Stimulated activated memory B cell treated with anti-CD40 and anti-IgM and Interleukin-4, amounts not matched to agents 10 μg/mL and 1 μg/mL and 100 μg/mL, for 72 hours (primary cell): ENCODE results near the gene GRIK3.
A peak's percentile ranks its signal among the peaks of the same experiment; 100 is the strongest.

Source experiments
- ATAC-seq: fragments of 150-1000 bp; cut with Tn5 transposase; 2 replicates; pipeline ENCODE4 v1.10.0; 2021
- H3K27ac Mint-ChIP-seq: one replicate; pipeline ENCODE4 v1.8.0; 2022; ENCODE audit warnings: mild to moderate bottlenecking, mixed read lengths
- H3K27me3 Mint-ChIP-seq: one replicate; pipeline ENCODE4 v1.8.0; 2022; ENCODE audit warnings: mixed read lengths
- H3K36me3 Mint-ChIP-seq: one replicate; pipeline ENCODE4 v1.8.0; 2022; ENCODE audit warnings: mixed read lengths
- H3K4me1 Mint-ChIP-seq: one replicate; pipeline ENCODE4 v1.8.0; 2022; ENCODE audit warnings: mixed read lengths
- H3K4me3 Mint-ChIP-seq: one replicate; pipeline ENCODE4 v1.8.0; 2022; ENCODE audit warnings: mild to moderate bottlenecking, moderate library complexity, mixed read lengths
- H3K9me3 Mint-ChIP-seq: one replicate; pipeline ENCODE4 v1.8.0; 2022; ENCODE audit warnings: mixed read lengths

The GRIK3 gene

DNA sequence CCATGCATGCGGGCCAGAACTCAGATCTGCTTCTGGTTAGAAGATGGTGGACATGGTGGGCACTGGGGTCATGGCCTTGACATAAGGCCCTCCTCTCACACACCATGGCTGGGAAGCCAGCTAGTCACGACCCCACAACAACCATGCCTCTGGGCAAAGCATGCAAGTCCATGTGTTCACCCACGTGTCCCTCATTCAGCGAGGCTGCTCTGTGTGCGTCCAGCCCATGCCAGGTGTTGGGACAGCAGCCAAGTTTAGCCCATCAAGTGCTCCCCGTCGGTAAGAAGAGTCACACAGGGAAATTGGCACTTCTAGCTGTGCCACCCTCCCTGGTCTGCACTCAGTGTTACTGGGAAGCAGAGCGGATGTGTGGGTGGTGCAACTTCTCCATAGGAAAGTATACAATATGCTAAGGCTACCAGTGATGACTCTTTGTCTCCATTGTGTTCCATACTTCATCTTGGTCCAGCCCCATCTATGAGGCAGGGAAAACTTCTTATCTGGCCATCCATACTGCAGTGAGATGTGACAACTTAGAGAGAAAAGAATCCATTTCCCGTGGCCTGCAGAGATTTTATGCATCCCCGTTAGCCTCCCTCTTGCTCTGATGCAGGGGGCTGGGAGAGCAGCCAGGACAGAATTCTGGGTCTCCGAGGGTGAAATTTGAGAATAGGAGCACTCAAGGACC, 198.0 kb downstream of the GRIK3 start:
- no peak for ATAC-seq
- H3K27ac Mint-ChIP-seq, result no peak overlapping the region
- H3K4me1 Mint-ChIP-seq, result no peaks in the 10 kb centered on the region
- no peaks in the 10 kb centered on the region for H3K9me3 Mint-ChIP-seq
- H3K36me3 Mint-ChIP-seq, result no peaks in the 10 kb centered on the region
- H3K27me3 Mint-ChIP-seq, result peaks cover 69% of the 10 kb centered on the region
- no peak overlapping the region for H3K4me3 Mint-ChIP-seq

DNA sequence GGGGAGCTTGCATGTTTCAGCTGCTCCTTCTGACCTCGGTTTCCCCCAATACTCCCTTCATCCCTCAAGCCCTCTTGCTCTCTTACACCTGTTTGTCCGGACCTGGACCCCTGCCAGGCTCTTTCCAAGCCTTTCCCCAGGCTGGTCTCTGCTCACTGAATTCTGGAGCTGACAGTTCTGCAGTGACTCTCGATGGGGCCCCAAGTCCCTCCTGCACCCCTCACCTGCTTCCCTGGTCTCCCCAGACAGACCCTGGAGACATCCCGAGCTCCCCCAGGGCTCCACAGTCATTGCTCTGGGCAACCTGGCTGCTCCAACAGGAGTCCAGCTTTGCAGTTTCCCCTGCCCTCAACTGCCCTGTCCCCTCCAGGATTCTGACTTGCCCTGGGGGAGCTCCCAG, 198.6 kb downstream of the GRIK3 start:
- peaks cover 64% of the 10 kb centered on the region for H3K27me3 Mint-ChIP-seq
- H3K4me1 Mint-ChIP-seq, result no peaks in the 10 kb centered on the region
- ATAC-seq, result no peak
- no peaks in the 10 kb centered on the region for H3K36me3 Mint-ChIP-seq
- H3K9me3 Mint-ChIP-seq, result no peaks in the 10 kb centered on the region
- no peak overlapping the region for H3K27ac Mint-ChIP-seq
- no peak overlapping the region for H3K4me3 Mint-ChIP-seq

DNA sequence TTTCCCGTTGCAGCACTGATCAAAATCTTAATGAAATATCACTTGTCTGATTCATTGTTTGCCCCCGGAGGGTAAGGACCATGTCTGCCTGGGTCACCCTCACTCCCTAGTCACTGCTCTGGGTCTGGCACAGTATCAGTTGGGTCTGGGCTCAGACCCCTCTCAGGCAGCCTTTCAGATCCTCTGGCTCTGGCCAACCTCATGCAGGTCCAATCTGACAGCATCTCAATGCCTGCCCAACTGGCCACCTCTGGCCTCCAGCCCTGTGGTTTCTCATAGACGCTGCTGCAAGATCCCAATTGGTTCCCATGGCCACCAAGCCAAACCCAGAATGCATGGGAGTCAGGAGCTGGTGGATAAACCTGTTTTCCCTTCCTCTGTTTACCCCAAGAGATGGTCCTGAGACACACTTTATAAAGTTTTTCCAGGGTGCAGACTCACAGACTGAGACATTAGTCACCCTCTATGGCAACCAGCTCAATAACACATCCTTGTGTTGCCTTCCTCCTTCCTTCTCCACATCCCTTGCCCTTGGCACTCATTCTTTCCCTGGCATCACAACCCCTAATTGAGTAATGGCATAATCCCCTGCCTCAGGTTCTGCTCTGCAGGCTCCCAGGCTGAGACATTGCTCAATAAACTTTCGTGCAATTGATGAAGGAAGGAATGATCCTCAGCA, 199.2 kb downstream of the GRIK3 start:
- ATAC-seq, result peak; percentile 37
- peaks cover 64% of the 10 kb centered on the region for H3K27me3 Mint-ChIP-seq
- H3K4me1 Mint-ChIP-seq, result no peaks in the 10 kb centered on the region
- H3K9me3 Mint-ChIP-seq, result no peaks in the 10 kb centered on the region
- no peak overlapping the region for H3K27ac Mint-ChIP-seq
- no peaks in the 10 kb centered on the region for H3K36me3 Mint-ChIP-seq
- no peak overlapping the region for H3K4me3 Mint-ChIP-seq

DNA sequence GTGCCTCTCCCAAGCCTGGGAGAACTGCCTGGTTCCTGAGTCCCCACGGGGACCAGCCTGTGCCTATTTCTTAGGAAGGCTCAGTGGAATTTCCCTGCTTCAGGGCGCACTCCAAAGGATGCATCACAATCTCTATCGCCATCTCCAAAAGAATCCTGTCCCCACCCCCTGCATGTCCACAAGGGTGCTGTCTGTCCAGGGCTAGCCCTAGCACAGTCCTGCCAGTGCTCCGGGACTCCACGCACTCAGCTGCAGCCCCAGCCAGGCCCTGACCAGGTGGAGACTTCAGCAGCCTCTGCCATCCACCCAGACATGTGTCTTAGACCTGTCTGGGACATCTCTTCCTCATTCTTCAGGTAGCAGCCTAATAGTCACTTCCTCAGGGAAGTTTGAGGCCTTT, 199.7 kb downstream of the GRIK3 start:
- Mint-ChIP-seq H3K36me3 (no peaks in the 10 kb centered on the region), H3K9me3 (no peaks in the 10 kb centered on the region), H3K4me3 (no peak overlapping the region), H3K27ac (no peak overlapping the region), H3K4me1 (no peaks in the 10 kb centered on the region), H3K27me3 (peaks cover 69% of the 10 kb centered on the region)
- no peak for ATAC-seq

DNA sequence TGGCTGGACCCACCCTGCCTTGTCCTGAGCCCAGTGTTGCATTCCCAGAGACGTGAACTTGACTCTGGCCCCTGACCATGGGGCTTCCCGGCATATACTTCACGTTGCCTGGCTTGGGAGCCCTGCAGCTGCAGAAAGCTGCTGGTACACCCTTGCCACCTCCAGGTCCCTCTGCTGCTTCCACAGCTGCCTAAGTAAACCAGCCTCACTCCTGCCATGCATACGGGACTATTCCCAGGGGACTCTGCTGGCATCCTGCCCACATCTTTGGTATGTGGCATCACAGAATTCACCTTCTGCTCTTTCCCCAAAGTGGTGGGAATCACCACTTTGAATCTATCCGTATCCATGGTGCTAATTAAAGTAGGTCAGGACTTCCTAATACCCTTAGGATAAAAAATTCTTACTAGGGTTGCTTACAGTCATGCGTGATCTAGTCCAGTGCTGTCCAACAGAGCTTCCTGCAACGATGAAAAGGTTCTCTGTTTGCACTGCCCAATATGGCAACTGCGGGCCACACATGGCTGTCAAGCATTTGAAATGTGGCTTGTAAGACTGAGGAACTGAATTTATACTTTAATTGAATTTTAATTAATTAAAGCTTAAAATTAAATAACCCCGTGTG, 203.0 kb downstream of the GRIK3 start:
- no peaks in the 10 kb centered on the region for H3K4me1 Mint-ChIP-seq
- H3K36me3 Mint-ChIP-seq, result no peaks in the 10 kb centered on the region
- no peak for ATAC-seq
- H3K27me3 Mint-ChIP-seq, result peaks cover 48% of the 10 kb centered on the region
- H3K4me3 Mint-ChIP-seq, result no peak overlapping the region
- H3K27ac Mint-ChIP-seq, result no peak overlapping the region
- no peaks in the 10 kb centered on the region for H3K9me3 Mint-ChIP-seq

DNA sequence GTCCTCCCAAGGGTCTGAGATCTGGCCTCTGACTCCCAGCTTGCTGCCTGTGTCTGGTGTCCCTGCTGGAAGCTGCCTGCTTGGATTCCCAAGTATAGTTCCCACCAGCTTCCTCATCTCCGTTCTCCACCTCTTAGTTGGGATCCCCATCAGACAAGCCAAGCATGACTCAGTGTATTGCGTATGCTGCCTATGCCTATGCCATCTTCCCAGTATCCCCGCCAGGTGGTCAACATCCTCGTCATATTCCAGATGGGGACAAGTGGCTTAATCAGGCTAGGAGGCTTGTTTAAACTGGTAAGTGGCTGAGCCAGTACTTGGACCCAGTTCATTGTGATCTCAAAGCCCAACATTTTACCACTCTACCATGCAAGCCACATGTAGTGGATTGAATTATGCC, 204.4 kb downstream of the GRIK3 start:
- Mint-ChIP-seq H3K27ac (no peak overlapping the region), H3K9me3 (no peaks in the 10 kb centered on the region), H3K4me1 (no peaks in the 10 kb centered on the region), H3K36me3 (no peaks in the 10 kb centered on the region), H3K27me3 (peaks cover 36% of the 10 kb centered on the region), H3K4me3 (no peak overlapping the region)
- ATAC-seq, result no peak

DNA sequence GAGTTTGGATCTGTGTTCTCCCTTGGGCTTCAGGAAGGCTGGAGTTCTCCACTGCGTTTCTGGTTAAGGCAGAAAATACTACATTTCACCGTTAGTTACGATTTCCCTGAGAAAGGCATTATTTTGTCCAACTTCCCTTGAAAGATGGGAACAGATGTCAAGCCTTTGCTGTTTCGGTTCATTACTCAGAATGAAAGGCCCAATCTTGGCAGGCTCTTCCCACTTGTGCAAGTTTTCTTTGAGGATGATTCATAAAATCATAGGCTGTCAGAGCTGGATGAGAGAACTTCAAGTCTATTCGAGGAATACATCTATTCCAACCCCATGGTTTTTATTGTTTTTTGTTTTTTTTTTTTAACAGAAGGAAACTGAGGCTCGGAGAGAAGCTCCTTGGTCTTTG, 205.2 kb downstream of the GRIK3 start:
- Mint-ChIP-seq H3K27ac (no peak overlapping the region), H3K27me3 (peaks cover 34% of the 10 kb centered on the region), H3K4me3 (no peak overlapping the region), H3K36me3 (no peaks in the 10 kb centered on the region), H3K9me3 (no peaks in the 10 kb centered on the region), H3K4me1 (no peaks in the 10 kb centered on the region)
- no peak for ATAC-seq

DNA sequence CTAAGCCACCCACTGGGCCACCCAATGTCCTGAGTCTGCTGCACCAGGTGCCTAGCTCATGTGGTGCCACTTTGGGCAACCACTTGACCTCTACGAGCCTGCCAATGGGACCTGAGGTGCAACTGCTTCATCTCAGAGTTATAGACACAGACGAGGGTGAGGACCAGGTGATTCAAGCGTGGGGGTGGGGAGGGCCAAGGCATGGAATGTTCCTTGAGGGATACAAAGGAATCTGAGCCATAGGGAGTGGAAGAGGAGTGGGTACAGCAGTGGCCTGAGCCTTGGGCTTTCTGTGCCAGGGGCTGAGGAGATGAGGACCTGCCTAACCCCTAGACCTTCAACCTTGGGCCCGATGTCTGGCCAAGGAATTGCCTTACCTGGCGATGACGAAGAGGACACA, 209.1 kb downstream of the GRIK3 start:
- no peaks in the 10 kb centered on the region for H3K36me3 Mint-ChIP-seq
- H3K27ac Mint-ChIP-seq, result no peak overlapping the region
- H3K4me1 Mint-ChIP-seq, result no peaks in the 10 kb centered on the region
- no peak for ATAC-seq
- peaks cover 34% of the 10 kb centered on the region for H3K27me3 Mint-ChIP-seq
- H3K4me3 Mint-ChIP-seq, result no peak overlapping the region
- no peaks in the 10 kb centered on the region for H3K9me3 Mint-ChIP-seq

DNA sequence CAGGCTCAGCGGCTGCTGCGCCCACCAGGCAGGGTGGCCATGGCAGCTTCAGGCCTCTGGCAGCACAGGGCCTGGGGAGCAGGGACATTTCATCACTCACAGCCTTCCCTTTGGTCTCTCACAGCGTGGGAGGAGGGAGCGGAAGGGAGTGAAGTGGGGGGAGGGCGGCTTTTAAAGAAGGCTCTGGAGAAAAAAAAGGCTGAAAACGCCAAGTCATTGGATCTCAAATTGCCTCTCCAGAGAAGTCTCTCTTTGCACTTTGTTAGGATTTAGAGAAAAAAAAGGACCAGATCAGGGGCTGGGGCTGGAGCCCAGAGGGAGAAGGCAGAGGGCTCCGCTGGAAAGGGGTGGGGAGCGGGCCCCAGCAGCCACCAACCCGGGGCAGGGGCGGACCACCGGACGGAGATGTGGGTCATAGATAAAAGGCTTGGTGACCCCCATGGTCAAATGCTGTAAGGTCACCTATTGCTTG, 209.9 kb downstream of the GRIK3 start:
- Mint-ChIP-seq H3K27ac (no peak overlapping the region), H3K4me3 (no peak overlapping the region), H3K27me3 (peaks cover 33% of the 10 kb centered on the region), H3K4me1 (no peaks in the 10 kb centered on the region), H3K9me3 (no peaks in the 10 kb centered on the region), H3K36me3 (no peaks in the 10 kb centered on the region)
- ATAC-seq, result no peak

DNA sequence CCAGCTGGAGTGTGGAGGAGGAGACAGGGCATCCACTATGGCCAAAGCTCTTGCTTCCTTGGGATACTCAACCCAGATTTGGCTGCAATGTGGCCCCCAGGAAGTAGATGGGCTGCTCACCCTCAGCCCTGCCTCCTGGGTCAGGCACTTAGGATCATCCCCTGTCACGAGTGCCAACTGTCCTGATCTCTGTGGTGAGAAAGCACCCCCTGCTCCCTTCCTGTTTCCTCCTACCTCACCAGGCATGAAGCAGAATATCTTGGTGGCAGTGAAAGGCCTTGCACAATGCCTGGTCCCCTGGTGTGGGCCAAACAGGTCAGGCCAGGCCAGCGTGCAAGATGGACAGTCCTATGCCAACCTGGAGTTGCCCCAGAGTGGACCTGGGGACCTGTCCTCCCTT, 211.7 kb downstream of the GRIK3 start:
- Mint-ChIP-seq H3K9me3 (no peaks in the 10 kb centered on the region), H3K4me1 (no peaks in the 10 kb centered on the region), H3K27ac (no peak overlapping the region), H3K27me3 (peaks cover 42% of the 10 kb centered on the region), H3K4me3 (no peak overlapping the region), H3K36me3 (no peaks in the 10 kb centered on the region)
- no peak for ATAC-seq

DNA sequence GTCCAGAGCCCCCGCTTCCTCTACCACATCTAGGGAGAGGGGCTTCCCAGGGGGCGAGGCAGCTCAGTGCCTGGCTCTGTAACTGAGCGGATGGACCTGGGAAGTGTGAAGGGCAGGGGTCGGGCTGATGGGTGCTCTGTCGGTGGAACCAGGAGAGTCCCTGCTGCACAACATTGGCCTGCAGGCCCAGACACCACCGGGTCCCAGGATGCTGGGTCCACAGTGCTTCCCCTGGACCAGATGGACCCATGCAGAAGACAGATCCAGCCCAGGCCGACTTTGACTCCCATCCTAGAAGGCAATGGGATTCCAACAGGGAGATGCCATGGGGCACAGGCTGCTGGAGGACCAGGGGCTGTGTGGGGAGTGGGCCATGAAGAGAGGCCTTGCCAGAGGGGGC, 212.9 kb downstream of the GRIK3 start:
- Mint-ChIP-seq H3K9me3 (no peaks in the 10 kb centered on the region), H3K36me3 (no peaks in the 10 kb centered on the region), H3K4me3 (no peak overlapping the region), H3K27ac (no peak overlapping the region), H3K27me3 (peaks cover 42% of the 10 kb centered on the region), H3K4me1 (no peaks in the 10 kb centered on the region)
- no peak for ATAC-seq

DNA sequence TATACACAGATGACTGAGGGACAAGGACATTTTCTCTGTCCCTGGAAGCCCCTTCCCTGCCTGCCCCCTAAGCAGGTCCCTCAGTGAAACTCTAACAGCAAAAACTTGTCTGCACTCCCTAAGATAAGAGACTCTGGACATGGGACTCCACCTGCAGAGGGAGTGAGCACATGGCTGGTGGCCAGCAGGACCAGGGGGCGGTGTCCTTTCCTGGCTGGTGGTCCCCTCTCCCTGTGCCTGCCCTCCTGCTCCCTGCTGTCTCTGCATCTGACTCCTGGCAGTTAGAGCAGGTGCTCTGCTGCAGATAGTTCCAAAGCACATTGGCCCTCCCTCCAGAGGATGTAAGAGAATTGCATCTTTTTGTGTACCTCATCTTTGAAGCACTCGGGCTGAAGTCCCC, 215.5 kb downstream of the GRIK3 start:
- H3K9me3 Mint-ChIP-seq, result no peaks in the 10 kb centered on the region
- no peaks in the 10 kb centered on the region for H3K36me3 Mint-ChIP-seq
- no peaks in the 10 kb centered on the region for H3K4me1 Mint-ChIP-seq
- ATAC-seq, result no peak
- peaks cover 34% of the 10 kb centered on the region for H3K27me3 Mint-ChIP-seq
- no peak overlapping the region for H3K27ac Mint-ChIP-seq
- H3K4me3 Mint-ChIP-seq, result no peak overlapping the region

DNA sequence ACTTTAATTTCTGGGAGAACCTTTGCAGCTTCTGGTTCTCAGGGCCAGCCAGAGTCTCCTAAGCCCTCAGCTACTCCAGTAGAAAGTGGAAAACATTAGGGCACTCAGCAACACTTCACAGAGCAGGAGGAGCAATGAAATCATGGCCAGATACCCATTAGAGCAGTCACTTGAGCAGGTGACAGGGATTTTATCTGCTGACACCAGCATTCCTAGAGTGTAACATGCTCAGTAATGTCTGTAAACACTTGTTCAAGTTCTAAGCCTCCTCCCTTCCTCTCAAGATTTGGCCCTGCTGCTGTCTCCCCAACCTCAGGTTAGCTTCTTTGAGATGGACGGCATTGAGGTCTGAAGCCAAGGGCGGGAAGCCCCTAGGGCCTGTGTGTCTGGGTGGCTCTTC, 218.0 kb downstream of the GRIK3 start:
- H3K36me3 Mint-ChIP-seq, result no peaks in the 10 kb centered on the region
- peaks cover 15% of the 10 kb centered on the region for H3K27me3 Mint-ChIP-seq
- no peaks in the 10 kb centered on the region for H3K4me1 Mint-ChIP-seq
- no peak overlapping the region for H3K27ac Mint-ChIP-seq
- no peak overlapping the region for H3K4me3 Mint-ChIP-seq
- H3K9me3 Mint-ChIP-seq, result no peaks in the 10 kb centered on the region
- no peak for ATAC-seq

DNA sequence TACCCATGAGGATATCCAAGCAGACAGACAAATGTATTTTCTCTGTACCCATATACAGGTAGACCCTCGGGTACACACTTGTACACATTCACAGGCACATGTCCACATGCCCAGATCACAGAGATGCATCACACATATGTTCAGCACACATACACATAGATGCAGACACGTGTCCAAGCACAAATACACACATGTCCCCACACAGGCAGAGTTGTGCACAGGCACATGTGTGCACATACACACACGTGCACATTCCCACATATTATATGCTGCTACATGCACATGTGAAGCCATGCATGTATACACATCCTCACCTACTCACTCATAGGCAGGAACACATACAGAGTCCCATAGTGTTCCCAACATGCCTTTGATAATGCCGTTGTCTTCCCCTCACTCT, 219.5 kb downstream of the GRIK3 start:
- no peaks in the 10 kb centered on the region for H3K36me3 Mint-ChIP-seq
- H3K4me3 Mint-ChIP-seq, result no peak overlapping the region
- H3K27me3 Mint-ChIP-seq, result peaks cover 12% of the 10 kb centered on the region
- ATAC-seq, result no peak
- H3K4me1 Mint-ChIP-seq, result no peaks in the 10 kb centered on the region
- H3K27ac Mint-ChIP-seq, result no peak overlapping the region
- H3K9me3 Mint-ChIP-seq, result no peaks in the 10 kb centered on the region

DNA sequence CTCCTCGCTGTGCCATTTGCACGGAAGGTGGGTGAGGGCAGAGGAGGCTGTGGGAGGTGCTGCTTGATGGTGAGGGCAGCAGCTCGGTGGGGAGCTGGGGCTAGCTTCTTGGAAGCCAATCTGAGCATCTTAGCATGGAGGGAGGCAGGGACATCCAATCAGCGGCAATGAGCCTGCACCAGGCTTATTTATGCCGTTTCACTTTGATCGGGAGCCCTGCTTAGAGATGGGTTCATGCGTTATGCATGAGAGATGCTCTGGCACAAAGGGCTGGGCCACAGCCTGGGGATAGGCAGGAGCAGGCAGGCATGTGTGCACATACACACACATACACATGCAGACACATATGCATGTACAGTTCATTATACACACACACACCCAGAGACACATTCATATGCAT, 220.2 kb downstream of the GRIK3 start:
- Mint-ChIP-seq H3K9me3 (no peaks in the 10 kb centered on the region), H3K36me3 (no peaks in the 10 kb centered on the region), H3K4me1 (no peaks in the 10 kb centered on the region), H3K4me3 (no peak overlapping the region), H3K27ac (no peak overlapping the region), H3K27me3 (peaks cover 5% of the 10 kb centered on the region)
- no peak for ATAC-seq

DNA sequence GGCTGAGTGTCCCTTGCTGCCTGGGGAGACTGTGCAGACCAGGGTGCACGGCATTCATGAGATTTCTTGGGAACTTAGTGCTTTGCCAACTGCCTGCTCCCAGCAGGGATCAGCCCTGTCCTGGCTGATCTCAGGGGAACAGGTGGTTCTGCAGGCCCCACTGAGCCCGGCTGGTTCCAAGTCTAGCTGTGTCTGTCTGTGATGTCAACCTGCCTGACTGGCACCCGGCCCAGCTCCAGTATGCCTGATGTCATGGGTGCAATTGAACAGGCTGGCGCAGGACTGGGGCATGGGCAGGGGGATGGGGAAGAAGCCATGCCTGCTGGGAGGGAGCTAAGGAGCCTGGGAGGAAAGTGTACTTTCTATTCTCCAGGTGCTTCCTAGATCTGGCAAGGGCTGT, 227.1 kb downstream of the GRIK3 start:
- Mint-ChIP-seq H3K36me3 (no peaks in the 10 kb centered on the region), H3K27me3 (peaks cover 17% of the 10 kb centered on the region), H3K4me3 (no peak overlapping the region), H3K4me1 (no peaks in the 10 kb centered on the region), H3K27ac (no peak overlapping the region), H3K9me3 (peaks cover 4% of the 10 kb centered on the region)
- no peak for ATAC-seq
